Karpas-422 (cell line): ENCODE measurements around the gene TRPM3. TPM values are rescaled to one million over a fixed set of nuclear protein-coding genes. Genes with fewer than 3 reads are reported as not detected.

Experiments used
- DNase-seq: peaks from one replicate; pipeline ENCODE4 v3.0.0-alpha.2; 2015
- H2AFZ ChIP-seq: fragments of 200-600 bp; sonication (generic); 2 replicates; pipeline ENCODE4 v1.6.1; 2014; ENCODE audit warnings: antibody characterized with exemption, low read length, mixed read lengths
- H3K27ac ChIP-seq: fragments of 200-600 bp; sonication (generic); 2 replicates; pipeline ENCODE4 v1.5.1; 2014; ENCODE audit warnings: mild to moderate bottlenecking, low read length, moderate library complexity
- H3K27me3 ChIP-seq: fragments of 200-600 bp; sonication (generic); 2 replicates; pipeline ENCODE4 v1.6.1; 2014; ENCODE audit warnings: low read length, mixed read lengths
- H3K36me3 ChIP-seq: fragments of 200-600 bp; sonication (generic); 2 replicates; pipeline ENCODE4 v1.6.1; 2014; ENCODE audit warnings: low read length, mixed read lengths; ENCODE audit not compliant: insufficient read depth
- H3K4me1 ChIP-seq: fragments of 200-600 bp; sonication (generic); 2 replicates; pipeline ENCODE4 v1.6.1; 2014; ENCODE audit warnings: mild to moderate bottlenecking, low read length, mixed read lengths
- H3K4me2 ChIP-seq: fragments of 200-600 bp; sonication (generic); 2 replicates; pipeline ENCODE4 v1.6.1; 2014; ENCODE audit warnings: low read length, low read depth, mild to moderate bottlenecking; ENCODE audit not compliant: poor library complexity, severe bottlenecking
- H3K4me3 ChIP-seq: fragments of 200-600 bp; sonication (generic); 2 replicates; pipeline ENCODE4 v1.5.1; 2014; ENCODE audit warnings: mild to moderate bottlenecking, antibody characterized with exemption, low read length, mixed read lengths
- H3K79me2 ChIP-seq: fragments of 200-600 bp; sonication (generic); 2 replicates; pipeline ENCODE4 v1.6.1; 2014; ENCODE audit warnings: mild to moderate bottlenecking, low read length, mixed read lengths
- H3K9ac ChIP-seq: fragments of 200-600 bp; sonication (generic); 2 replicates; pipeline ENCODE4 v1.6.0; 2014; ENCODE audit warnings: low read length
- H3K9me2 ChIP-seq: fragments of 200-600 bp; sonication (generic), shearing (Covaris generic); replicated peaks from 2 replicates; pipeline ENCODE4 v1.6.0; 2014; ENCODE audit warnings: mild to moderate bottlenecking, low read length, moderate library complexity; ENCODE audit not compliant: insufficient read depth
- H3K9me3 ChIP-seq: fragments of 300-700, 200-600 bp; sonication (generic); 2 replicates; pipeline ENCODE4 v1.6.1; 2014; ENCODE audit warnings: low read length, mixed read lengths
- H4K20me1 ChIP-seq: fragments of 200-600 bp; sonication (generic); 2 replicates; pipeline ENCODE4 v1.6.1; 2014; ENCODE audit warnings: mild to moderate bottlenecking, antibody characterized with exemption, low read length, low read depth; ENCODE audit not compliant: insufficient read depth
- total RNA-seq: library from RNA; depleted of rRNA; stranded (reverse); fragments of >200 nt; shearing (Covaris generic); gene quantifications from 2 replicates; pipeline ENCODE4 v1.2.3, GENCODE V29; 2014; ENCODE audit warnings: low replicate concordance

TRPM3 gene
- total RNA-seq, 1 experiment from 2014 or later = not detected

DNA sequence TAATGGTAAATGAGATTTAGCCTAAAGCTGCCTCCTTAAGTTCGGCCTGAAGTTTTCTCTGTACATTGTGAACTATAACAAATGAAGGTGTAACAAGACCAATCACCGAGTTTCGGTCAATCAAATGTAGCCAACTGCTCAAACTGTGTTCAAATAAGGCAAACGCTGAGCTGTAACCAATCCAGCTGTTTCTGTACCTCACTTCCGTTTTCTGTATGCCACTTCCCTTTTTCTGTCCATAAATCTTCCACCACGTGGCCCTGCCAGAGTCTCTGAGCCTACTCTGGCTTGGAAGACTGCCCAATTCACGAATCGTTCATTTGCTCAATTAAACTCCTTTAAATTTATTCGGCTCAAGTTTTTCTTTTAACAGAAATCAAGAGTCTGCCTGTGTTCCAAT is 513.5 kb downstream of the TRPM3 start:
- Histone ChIP-seq H2AFZ (peak overlapping the region; percentile 89), H3K36me3 (no peaks in the 10 kb centered on the region), H3K27me3 (no peaks in the 10 kb centered on the region), H3K4me1 (peaks cover 20% of the 10 kb centered on the region), H3K27ac (peak overlapping the region; percentile 68), H3K79me2 (no peaks in the 10 kb centered on the region), H3K4me2 (peak overlapping the region; percentile 20), H3K9me2 (no peaks in the 10 kb centered on the region), H3K9me3 (no peaks in the 10 kb centered on the region), H3K4me3 (0 out of 2 replicates have a peak overlapping the region, but pooled peaks have one; percentile 24), H3K9ac (no peak overlapping the region), H4K20me1 (no peaks in the 10 kb centered on the region)
- peak; percentile 92 for DNase-seq

GRCh38 chr9:70607329-70607728 is 514.1 kb downstream of the TRPM3 start:
- Histone ChIP-seq H3K4me1 (peaks cover 24% of the 10 kb centered on the region), H4K20me1 (no peaks in the 10 kb centered on the region), H3K4me2 (no peak overlapping the region), H3K27ac (peak overlapping the region; percentile 68), H3K36me3 (no peaks in the 10 kb centered on the region), H3K79me2 (no peaks in the 10 kb centered on the region), H3K4me3 (0 out of 2 replicates have a peak overlapping the region, but pooled peaks have one; percentile 24), H3K27me3 (no peaks in the 10 kb centered on the region), H2AFZ (peak overlapping the region; percentile 89), H3K9me2 (no peaks in the 10 kb centered on the region), H3K9me3 (no peaks in the 10 kb centered on the region), H3K9ac (no peak overlapping the region)
- no peak for DNase-seq

DNA sequence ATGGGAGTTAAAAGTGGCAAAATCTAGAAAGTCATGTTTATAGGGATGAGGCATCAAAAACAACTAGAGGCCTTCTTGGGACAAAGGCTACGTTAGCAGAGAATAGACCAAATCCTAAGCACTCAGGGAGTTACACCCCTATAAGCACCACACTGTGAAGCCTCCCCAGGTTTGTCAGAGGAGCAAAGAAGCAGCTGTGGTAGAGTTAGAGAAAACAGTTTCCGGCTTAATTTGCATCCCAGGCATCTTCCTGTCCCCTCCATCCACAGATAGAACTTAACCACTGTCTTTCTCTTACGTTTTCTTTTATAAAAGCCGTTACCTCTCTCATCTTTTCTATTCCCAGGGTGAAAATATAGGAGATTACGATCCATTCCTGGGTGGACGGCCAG is 518.4 kb downstream of the TRPM3 start:
- Histone ChIP-seq H3K4me3 (no peak overlapping the region), H3K9me3 (no peaks in the 10 kb centered on the region), H3K79me2 (no peaks in the 10 kb centered on the region), H3K9me2 (no peaks in the 10 kb centered on the region), H3K4me1 (peaks cover 20% of the 10 kb centered on the region), H3K27ac (no peak overlapping the region), H3K27me3 (no peaks in the 10 kb centered on the region), H4K20me1 (no peaks in the 10 kb centered on the region), H3K36me3 (no peaks in the 10 kb centered on the region), H3K4me2 (peak overlapping the region; percentile 2), H3K9ac (no peak overlapping the region), H2AFZ (0 out of 2 replicates have a peak overlapping the region, but pooled peaks have one; percentile 13)
- no peak for DNase-seq

GRCh38 chr9:70602321-70603019 is 519.0 kb downstream of the TRPM3 start:
- Histone ChIP-seq H3K27me3 (no peaks in the 10 kb centered on the region), H3K9me2 (no peaks in the 10 kb centered on the region), H3K27ac (no peak overlapping the region), H3K79me2 (no peaks in the 10 kb centered on the region), H3K9ac (no peak overlapping the region), H2AFZ (0 out of 2 replicates have a peak overlapping the region, but pooled peaks have one; percentile 13), H4K20me1 (no peaks in the 10 kb centered on the region), H3K4me1 (peaks cover 14% of the 10 kb centered on the region), H3K4me2 (peak overlapping the region; percentile 2), H3K9me3 (no peaks in the 10 kb centered on the region), H3K36me3 (no peaks in the 10 kb centered on the region), H3K4me3 (no peak overlapping the region)
- peak; percentile 82 for DNase-seq

DNA sequence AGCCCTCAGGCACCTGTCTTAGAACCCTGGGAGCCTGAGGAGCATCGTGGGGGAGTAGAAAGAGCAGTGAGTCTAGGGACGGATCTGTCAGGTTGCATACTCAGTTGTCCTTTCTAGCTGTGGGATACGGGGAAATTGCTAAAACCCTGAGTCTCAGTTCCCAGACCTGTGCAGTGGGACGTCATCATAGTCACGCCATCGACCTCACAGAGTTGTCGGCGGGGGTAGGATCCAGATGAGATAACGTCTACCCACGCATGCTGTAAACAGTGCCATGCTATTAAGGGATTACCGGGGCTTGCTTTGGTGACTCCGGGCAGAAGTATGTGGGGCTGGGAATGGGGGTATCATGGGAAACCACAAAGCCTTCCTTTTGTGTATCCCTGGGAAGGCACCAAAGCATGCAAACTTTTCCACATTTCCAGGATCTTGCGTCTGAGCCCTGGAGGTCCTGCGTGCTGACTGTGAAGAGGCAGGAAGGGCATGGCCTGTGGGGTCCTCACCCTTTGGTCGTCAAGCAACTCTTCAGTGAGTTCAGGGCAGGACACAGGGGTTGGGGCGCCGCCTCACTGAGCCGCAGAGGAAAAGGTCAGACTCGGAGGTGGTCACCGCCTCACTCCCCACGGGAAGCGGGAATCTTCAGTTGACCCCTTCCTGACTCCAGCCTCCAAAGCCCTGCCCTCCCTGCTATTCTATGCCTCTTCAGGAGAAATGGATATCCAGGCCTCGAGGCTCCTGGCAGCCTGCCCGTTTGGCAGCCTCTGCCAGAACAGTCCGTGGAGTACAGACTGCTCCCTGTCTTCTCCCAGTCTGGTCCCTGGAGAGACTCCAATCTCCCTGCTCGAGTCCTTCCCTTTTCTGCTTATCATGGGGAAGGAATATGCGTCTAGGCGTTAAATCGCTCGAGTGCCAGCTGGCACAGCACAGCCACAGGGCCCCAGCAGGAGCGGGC is 520.1 kb downstream of the TRPM3 start:
- Histone ChIP-seq H3K4me2 (no peak overlapping the region), H3K4me3 (no peak overlapping the region), H3K9ac (no peak overlapping the region)

GRCh38 chr9:70600506-70600905 is 520.9 kb downstream of the TRPM3 start:
- no peaks in the 10 kb centered on the region for H3K9me2 ChIP-seq
- no peak overlapping the region for H2AFZ ChIP-seq
- H3K4me1 ChIP-seq = peaks cover 12% of the 10 kb centered on the region
- H3K9ac ChIP-seq = no peak overlapping the region
- no peaks in the 10 kb centered on the region for H3K9me3 ChIP-seq
- H3K36me3 ChIP-seq = no peaks in the 10 kb centered on the region
- DNase-seq = no peak
- no peak overlapping the region for H3K4me3 ChIP-seq
- H3K27me3 ChIP-seq = no peaks in the 10 kb centered on the region
- H3K27ac ChIP-seq = no peak overlapping the region
- H3K4me2 ChIP-seq = no peak overlapping the region
- H4K20me1 ChIP-seq = no peaks in the 10 kb centered on the region
- H3K79me2 ChIP-seq = no peaks in the 10 kb centered on the region

More for the DNA sequence above, 520.1 kb downstream of the TRPM3 start:
- no peaks in the 10 kb centered on the region for H3K9me2 ChIP-seq
- no peak for DNase-seq
- no peak overlapping the region for H3K27ac ChIP-seq
- H4K20me1 ChIP-seq = no peaks in the 10 kb centered on the region
- no peaks in the 10 kb centered on the region for H3K27me3 ChIP-seq
- no peak overlapping the region for H2AFZ ChIP-seq
- no peaks in the 10 kb centered on the region for H3K36me3 ChIP-seq
- no peaks in the 10 kb centered on the region for H3K79me2 ChIP-seq
- H3K4me1 ChIP-seq = peaks cover 12% of the 10 kb centered on the region
- H3K9me3 ChIP-seq = no peaks in the 10 kb centered on the region

- Histone ChIP-seq H3K4me3 (no peak overlapping the region), H3K27me3 (no peaks in the 10 kb centered on the region), H3K4me2 (no peak overlapping the region), H3K9me2 (no peaks in the 10 kb centered on the region), H3K36me3 (no peaks in the 10 kb centered on the region), H3K79me2 (no peaks in the 10 kb centered on the region), H4K20me1 (no peaks in the 10 kb centered on the region), H3K9me3 (no peaks in the 10 kb centered on the region), H3K9ac (no peak overlapping the region), H3K27ac (no peak overlapping the region), H2AFZ (no peak overlapping the region), H3K4me1 (peaks cover 4% of the 10 kb centered on the region)
- no peak for DNase-seq
Observed at GRCh38 chr9:70597886-70598285, 523.5 kb downstream of the TRPM3 start.

GRCh38 chr9:70595211-70595610 is 526.2 kb downstream of the TRPM3 start:
- Histone ChIP-seq H3K4me1 (no peaks in the 10 kb centered on the region), H3K4me2 (no peak overlapping the region), H3K79me2 (no peaks in the 10 kb centered on the region), H3K9ac (no peak overlapping the region), H4K20me1 (no peaks in the 10 kb centered on the region), H3K9me2 (no peaks in the 10 kb centered on the region), H3K27ac (no peak overlapping the region), H3K9me3 (no peaks in the 10 kb centered on the region), H3K36me3 (no peaks in the 10 kb centered on the region), H2AFZ (no peak overlapping the region), H3K27me3 (no peaks in the 10 kb centered on the region), H3K4me3 (no peak overlapping the region)
- DNase-seq = no peak
